Measurements from ENCODE around the gene EFCAB7.

Gene EFCAB7, protein sequence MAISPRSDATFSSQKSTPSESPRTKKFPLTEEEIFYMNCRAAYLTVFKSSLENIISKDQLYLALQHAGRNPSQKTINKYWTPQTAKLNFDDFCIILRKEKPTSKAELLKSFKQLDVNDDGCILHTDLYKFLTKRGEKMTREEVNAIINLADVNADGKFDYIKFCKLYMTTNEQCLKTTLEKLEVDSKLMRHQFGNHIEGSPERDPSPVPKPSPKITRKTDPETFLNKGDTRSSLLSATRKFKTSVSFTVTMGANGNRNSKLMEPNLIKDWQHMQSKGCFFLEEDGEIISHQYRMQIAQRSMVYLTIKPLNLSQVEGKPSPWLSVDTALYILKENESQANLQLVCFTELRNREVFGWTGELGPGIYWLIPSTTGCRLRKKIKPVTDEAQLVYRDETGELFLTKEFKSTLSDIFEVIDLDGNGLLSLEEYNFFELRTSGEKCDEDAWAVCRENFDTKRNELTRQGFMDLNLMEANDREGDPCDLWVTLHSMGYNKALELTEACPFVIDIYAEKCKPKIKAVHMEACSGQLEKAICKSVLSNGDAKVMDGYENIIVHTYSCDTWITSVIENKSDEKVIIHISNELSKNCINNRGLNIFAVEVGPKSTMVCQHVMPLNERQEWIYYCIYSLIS

DNA sequence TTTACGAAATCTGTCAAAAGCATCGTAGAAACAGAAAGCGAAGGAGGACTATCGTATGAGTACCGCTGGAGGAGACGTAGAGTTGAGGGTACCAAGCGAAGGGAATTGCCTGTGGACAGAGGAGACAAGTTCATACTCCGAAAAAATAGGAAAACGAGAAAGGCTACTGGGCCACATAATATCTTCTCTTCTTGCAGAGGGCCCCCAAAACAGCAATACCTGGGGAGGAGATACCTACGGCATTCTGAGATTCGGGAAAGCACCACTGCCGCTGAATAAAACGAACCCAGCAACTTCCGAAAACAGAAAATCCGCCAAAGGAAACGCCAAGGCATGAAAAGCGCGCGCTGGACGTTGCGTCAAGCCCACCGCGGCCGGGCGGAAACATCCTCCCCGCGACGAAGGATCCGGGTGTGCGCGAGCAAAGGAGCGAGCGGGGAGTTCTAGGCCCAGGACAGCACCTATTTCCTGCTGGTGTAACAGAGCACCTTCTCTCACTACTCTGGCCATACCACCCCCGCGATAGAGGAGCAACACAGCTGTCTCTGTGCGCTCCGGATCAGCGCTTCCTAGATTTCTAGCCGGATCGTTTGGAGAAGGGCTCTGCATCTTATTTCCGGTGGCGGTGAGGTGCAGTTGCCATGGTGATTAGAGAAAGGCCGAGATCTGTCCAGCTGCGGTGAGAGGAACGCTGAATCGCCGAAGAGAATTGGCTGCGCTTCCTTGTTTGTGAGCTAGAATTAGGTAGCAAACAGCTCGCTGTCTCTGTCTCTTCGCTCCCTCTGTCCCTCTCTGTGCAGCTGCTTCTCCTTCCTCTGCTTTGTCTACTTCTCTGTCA, at the start of gene EFCAB7, which contains the start of gene ITGB3BP:
Gene EFCAB7 (plus strand): TSS at position 635 of the 838 bp plus-strand sequence. CDS start 2,048 bp downstream, outside the sequence.
Gene ITGB3BP (minus strand): TSS at position 335 of the 838 bp plus-strand sequence. CDS start 92 bp downstream, at position 243.
- peak; percentile 91 for DNase-seq

- no peak for DNase-seq
These were observed 47.6 kb upstream of the EFCAB7 start for GRCh38 chr1:63475761-63476160.

DNA sequence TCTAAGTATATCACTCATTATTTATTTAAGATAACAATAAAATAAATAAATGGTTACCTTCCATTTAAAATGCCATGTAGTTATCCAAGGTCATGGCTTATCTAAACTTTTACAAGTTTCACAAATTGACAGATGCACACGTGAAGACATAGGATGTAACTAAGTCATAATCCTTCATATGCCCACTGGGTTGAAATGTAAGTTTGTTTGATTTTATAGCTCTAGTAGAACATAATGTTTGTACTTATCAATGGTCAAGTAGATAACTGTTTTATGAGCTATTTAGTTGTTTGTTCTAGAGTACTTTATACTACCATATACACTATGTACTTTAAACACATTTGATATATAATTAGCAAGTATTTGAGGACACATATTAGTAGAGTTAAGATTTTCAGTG, 43.3 kb upstream of the EFCAB7 start:
- DNase-seq, result no peak

- DNase-seq, result no peak
These were observed 36.7 kb upstream of the EFCAB7 start for GRCh38 chr1:63486629-63487028.

DNA sequence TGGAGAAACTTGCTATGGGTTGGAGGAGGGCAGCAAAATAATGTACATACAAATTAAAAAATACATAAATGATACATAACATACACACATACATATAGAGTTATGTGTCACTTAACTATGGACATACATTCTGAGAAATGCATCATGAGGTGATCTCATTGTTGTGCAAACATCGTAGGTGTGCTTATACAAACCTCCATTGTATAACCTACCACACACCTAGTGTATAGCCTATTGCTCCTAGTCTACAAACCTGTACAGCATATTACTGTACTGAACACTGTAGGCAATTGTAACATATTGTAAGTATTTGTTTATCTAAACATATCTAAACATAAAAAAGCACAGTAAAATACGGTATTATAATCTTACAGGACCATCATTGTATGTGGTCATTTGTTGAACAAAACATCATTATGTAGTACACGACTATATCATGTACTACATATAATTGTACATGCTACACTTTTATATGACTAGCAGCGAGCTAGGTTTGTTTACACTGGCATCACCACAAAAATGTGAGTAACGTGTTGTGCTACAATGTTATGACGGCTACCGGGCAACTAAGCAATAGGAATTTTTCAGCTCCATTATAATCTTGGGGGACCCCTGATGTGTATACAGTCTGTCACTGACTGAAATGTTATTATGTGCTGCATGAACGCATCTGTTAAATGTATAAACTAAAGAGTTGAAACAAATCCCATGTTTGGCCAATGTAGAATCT, 35.8 kb upstream of the EFCAB7 start:
- DNase-seq, result no peak

DNA sequence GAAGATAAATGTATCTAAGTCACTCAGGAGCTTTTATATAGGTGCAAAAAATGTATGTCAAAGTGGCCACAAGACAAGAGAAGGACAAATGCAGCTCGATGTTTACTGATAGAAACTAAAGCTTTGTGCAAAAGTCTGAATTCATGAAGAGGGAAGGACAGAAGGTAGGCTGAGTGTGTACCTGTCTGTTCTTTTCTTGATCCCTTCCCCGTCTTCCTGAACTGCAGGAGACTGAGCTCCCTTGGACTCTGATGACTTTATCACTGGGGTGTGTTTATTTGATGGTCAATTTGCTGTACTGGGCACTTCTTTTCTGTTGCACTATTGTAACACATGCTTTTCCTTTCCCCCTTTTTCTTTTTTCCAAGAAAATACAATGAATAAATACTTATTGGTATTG, 25.7 kb upstream of the EFCAB7 start:
- DNase-seq, result no peak

DNA sequence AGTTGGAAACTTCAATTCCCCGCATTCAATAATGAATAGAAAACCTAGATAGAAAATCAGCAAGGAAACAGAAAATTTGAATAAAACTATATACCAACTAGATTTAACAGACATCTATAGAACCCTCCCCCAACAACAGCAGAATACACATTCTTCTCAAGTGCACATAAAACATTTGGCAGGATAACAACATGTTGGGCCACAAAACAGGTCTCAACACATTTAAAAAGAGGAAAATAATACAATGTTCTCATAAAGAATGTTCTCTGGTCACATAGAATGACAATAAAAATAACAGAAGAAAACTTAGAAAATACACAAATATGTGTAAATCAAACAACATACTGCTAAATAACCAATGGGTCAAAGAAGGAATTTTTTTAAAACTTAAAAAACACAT, 25.2 kb upstream of the EFCAB7 start:
- DNase-seq, result no peak

DNA sequence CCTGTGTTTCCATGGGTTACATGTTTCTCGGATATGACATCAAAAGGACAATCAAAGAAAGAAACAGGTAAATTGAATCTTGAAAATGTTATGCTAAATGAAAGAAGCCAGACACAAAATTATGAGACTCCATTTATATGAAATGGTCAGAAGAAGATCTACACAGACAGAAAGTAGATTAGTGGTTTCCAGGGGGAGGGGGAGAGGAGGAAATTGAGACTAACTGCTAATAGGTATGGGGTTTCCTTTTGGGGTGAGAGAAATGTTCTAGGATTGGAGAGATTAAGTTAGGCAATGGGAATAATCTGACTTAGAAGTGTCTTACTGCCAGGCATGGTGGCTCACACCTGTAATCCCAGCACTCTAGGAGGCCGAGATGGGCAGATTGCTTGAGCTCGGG, 22.1 kb upstream of the EFCAB7 start:
- no peak for DNase-seq

DNA sequence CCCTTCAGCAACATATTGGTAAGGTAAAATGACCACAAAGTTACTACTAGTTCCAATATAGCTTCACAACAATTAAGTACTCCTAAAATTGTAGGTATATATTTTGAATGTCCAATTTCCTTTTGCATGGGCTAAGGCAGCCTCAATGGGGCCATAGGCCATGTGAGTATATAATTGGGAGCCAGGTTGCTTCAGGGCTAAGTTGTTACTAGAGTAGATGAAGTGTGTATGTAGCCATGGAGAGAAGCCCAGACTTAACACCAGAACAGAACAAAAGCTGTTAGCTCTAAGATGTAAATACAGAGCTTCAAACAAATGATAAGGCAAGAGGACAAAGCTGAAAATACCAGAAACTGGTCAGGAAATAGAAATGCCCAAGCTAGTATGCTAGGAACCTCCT, 16.5 kb upstream of the EFCAB7 start:
- no peak for DNase-seq

- no peak for DNase-seq
These were observed 13.6 kb upstream of the EFCAB7 start for GRCh38 chr1:63509718-63510117.

GRCh38 chr1:63512584-63512983, 10.7 kb upstream of the EFCAB7 start:
- DNase-seq, result no peak

- no peak for DNase-seq
These were observed 6.7 kb upstream of the EFCAB7 start for GRCh38 chr1:63516629-63517028.

- no peak for DNase-seq
These were observed 413 bp downstream of the EFCAB7 start for GRCh38 chr1:63523738-63524137.

DNA sequence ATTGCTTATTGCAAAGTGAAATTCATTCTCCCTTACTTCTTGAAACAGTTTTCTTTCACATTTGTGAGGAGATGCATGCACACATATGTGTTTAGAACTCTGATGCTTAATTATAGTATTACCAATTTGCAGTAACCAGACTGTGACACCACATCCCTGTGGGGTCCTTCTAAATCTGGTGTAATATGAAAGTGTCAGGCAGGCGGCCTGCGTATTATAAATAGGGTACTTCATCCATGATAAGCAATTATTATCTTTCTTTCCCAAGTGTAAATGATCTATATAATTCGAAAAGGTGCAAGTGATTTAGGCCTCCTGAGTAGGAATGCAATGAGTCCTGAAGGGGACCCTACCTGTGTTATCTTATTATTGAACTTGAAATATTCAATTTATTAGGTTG, 876 bp downstream of the EFCAB7 start:
- DNase-seq, result no peak

DNA sequence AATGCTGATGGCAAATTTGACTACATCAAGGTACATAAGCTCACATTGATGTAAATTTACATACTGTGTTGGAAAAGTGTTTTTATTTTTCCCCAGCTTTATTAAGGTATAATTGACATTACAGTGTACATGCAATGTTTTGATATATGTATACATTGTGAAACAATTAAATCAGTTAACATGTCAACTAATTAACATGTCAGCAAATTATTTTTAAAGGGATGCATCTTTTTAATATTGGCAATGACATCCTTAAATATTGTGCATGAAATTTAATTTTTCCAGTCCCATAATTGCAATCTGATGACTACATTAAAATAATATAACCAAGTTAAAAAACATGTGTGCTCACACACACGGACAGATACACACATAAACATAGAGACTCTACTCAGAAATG, 9.4 kb downstream of the EFCAB7 start:
- no peak for DNase-seq

GRCh38 chr1:63533931-63534330, 10.6 kb downstream of the EFCAB7 start:
- DNase-seq, result no peak

DNA sequence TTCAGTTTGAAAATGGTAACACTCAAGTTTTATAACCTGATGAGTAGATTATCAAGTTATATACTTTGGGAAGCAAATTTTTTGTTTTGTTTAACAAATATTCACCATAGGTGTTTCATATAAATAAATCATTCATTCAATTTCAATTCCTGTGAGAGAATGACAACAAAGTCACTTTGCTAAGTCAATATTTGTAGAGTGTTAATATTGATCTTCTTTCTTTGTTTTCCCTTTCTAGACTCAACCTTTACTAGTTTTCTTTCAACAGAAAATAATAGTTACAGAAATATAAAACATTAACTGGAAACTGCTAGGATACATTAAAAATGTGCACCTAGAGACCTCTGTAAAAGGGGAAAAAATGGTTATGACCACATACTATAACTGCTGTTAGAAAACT, 11.1 kb downstream of the EFCAB7 start:
- no peak for DNase-seq

GRCh38 chr1:63537006-63537405, 13.7 kb downstream of the EFCAB7 start:
- DNase-seq, result no peak

- no peak for DNase-seq
These were observed 14.6 kb downstream of the EFCAB7 start for GRCh38 chr1:63537940-63538339.

DNA sequence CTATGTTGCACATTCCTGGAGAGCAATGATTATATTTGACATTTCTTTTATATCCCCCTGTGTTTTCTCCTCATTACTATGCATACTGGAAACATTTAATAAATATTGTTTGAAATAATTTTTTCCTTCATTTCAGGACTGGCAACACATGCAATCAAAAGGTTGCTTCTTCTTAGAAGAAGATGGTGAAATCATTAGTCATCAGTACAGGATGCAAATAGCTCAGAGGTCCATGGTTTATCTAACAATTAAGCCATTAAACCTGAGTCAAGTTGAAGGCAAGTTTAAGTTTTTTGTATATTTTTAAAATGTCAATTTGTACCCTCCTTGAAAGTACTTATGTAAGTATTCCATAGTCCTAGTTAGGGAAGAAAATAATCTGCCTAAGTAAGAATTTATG, 22.5 kb downstream of the EFCAB7 start:
- DNase-seq, result no peak

DNA sequence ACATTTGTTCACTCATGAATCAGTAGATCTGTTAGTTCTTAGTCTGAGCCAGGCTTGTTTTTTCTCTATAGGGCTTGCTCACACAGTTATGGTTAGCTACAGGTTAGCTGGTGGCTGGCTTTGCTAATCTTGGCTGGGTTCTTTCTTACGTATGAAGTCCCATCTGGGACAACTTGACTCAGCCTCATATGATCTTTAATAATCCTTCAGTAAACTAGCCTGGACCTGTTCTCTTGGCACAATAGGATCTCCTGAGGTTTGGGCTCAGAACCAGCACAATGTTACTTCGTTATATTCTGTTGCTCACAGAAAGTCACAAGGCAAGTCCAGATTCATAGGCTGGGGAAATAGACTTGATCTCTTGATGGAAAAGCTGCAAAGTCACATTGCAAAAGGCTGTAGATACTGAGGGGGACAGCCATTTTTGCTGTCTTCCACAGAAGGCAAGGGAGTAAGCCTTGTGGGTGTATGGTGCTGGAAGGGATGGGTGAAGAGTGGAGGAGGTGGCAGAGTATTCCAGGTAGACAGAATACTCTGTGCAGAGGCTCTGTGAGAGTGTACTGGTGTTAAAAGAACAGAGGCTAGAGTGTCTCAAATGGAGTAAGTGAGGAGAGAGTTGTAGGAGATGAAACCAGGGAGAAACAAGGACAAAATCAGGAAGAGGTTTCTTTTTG, 24.4 kb downstream of the EFCAB7 start:
- no peak for DNase-seq

- no peak for DNase-seq
These were observed 25.0 kb downstream of the EFCAB7 start for GRCh38 chr1:63548303-63548702.

All from activated CD8-positive, alpha-beta memory T cell treated with anti-CD3 and anti-CD28 coated beads, Interleukin-2, amount 50 U/mL, for 48 hours (primary cell).